Measurements from ENCODE around the gene AKR7A2. TPM values are rescaled to one million over a fixed set of nuclear protein-coding genes. Genes with fewer than 3 reads are reported as not detected.

The AKR7A2 gene
- total RNA-seq, 1 experiment from 2014 or later, result 122 TPM

- Histone ChIP-seq H3K4me3 (ENCODE audit: low read length) (no peak overlapping the region), H3K9ac (ENCODE audit: low read length) (no peak overlapping the region), H3K9me3 (ENCODE audit: low read length) (no peaks in the 10 kb centered on the region), H3K36me3 (ENCODE audit: insufficient read depth, low read length) (no peaks in the 10 kb centered on the region; the same call in none of the 2 replicates), H3K27ac (ENCODE audit: low read length) (no peak overlapping the region), H3K79me2 (ENCODE audit: low read length) (0 out of 2 replicates have a peak, but pooled peaks cover 3% of the 10 kb centered on the region), H3K4me2 (ENCODE audit: low read depth, low read length, poor library complexity, severe bottlenecking) (no peak overlapping the region), H4K20me1 (ENCODE audit: insufficient read depth, low read depth, low read length) (no peaks in the 10 kb centered on the region), H3K9me2 (replicated peaks; ENCODE audit: insufficient read depth, low read length) (no peaks in the 10 kb centered on the region), H3K27me3 (ENCODE audit: low read length) (no peaks in the 10 kb centered on the region), H3K4me1 (ENCODE audit: low read length) (no peaks in the 10 kb centered on the region), H2AFZ (ENCODE audit: low read length) (no peak overlapping the region)
- DNase-seq, result no peak
Measured at GRCh38 chr1:19342062-19342750, 30.3 kb upstream of the AKR7A2 start.

GRCh38 chr1:19341201-19342061, 29.5 kb upstream of the AKR7A2 start:
- Histone ChIP-seq H3K27ac (ENCODE audit: low read length) (no peak overlapping the region), H3K9me2 (replicated peaks; ENCODE audit: insufficient read depth, low read length) (no peaks in the 10 kb centered on the region), H4K20me1 (ENCODE audit: insufficient read depth, low read depth, low read length) (no peaks in the 10 kb centered on the region), H2AFZ (ENCODE audit: low read length) (no peak overlapping the region), H3K79me2 (ENCODE audit: low read length) (0 out of 2 replicates have a peak, but pooled peaks cover 3% of the 10 kb centered on the region), H3K9me3 (ENCODE audit: low read length) (no peaks in the 10 kb centered on the region), H3K4me1 (ENCODE audit: low read length) (no peaks in the 10 kb centered on the region), H3K4me3 (ENCODE audit: low read length) (no peak overlapping the region), H3K9ac (ENCODE audit: low read length) (no peak overlapping the region), H3K4me2 (ENCODE audit: low read depth, low read length, poor library complexity, severe bottlenecking) (no peak overlapping the region), H3K27me3 (ENCODE audit: low read length) (no peaks in the 10 kb centered on the region), H3K36me3 (ENCODE audit: insufficient read depth, low read length) (no peaks in the 10 kb centered on the region; the same call in none of the 2 replicates)
- DNase-seq, result peak; percentile 91

GRCh38 chr1:19340387-19340937, 28.5 kb upstream of the AKR7A2 start:
- H3K4me1 ChIP-seq (ENCODE audit: low read length), result no peaks in the 10 kb centered on the region
- no peak overlapping the region for H3K27ac ChIP-seq (ENCODE audit: low read length)
- no peaks in the 10 kb centered on the region for H3K27me3 ChIP-seq (ENCODE audit: low read length)
- no peaks in the 10 kb centered on the region for H3K9me2 ChIP-seq (replicated peaks; ENCODE audit: insufficient read depth, low read length)
- H2AFZ ChIP-seq (ENCODE audit: low read length), result no peak overlapping the region
- no peak overlapping the region for H3K4me2 ChIP-seq (ENCODE audit: low read depth, low read length, poor library complexity, severe bottlenecking)
- no peak overlapping the region for H3K9ac ChIP-seq (ENCODE audit: low read length)
- H3K9me3 ChIP-seq (ENCODE audit: low read length), result no peaks in the 10 kb centered on the region
- DNase-seq, result no peak
- H4K20me1 ChIP-seq (ENCODE audit: insufficient read depth, low read depth, low read length), result no peaks in the 10 kb centered on the region
- H3K79me2 ChIP-seq (ENCODE audit: low read length), result 0 out of 2 replicates have a peak, but pooled peaks cover 3% of the 10 kb centered on the region
- no peak overlapping the region for H3K4me3 ChIP-seq (ENCODE audit: low read length)
- no peaks in the 10 kb centered on the region; the same call in none of the 2 replicates for H3K36me3 ChIP-seq (ENCODE audit: insufficient read depth, low read length)

GRCh38 chr1:19339214-19339861, 27.4 kb upstream of the AKR7A2 start:
- H3K27ac ChIP-seq (ENCODE audit: low read length), result no peak overlapping the region
- H4K20me1 ChIP-seq (ENCODE audit: insufficient read depth, low read depth, low read length), result no peaks in the 10 kb centered on the region
- H3K4me2 ChIP-seq (ENCODE audit: low read depth, low read length, poor library complexity, severe bottlenecking), result no peak overlapping the region
- no peak overlapping the region for H3K9ac ChIP-seq (ENCODE audit: low read length)
- no peaks in the 10 kb centered on the region for H3K9me2 ChIP-seq (replicated peaks; ENCODE audit: insufficient read depth, low read length)
- 0 out of 2 replicates have a peak, but pooled peaks cover 3% of the 10 kb centered on the region for H3K79me2 ChIP-seq (ENCODE audit: low read length)
- H3K4me1 ChIP-seq (ENCODE audit: low read length), result no peaks in the 10 kb centered on the region
- DNase-seq, result no peak
- no peak overlapping the region for H2AFZ ChIP-seq (ENCODE audit: low read length)
- H3K36me3 ChIP-seq (ENCODE audit: insufficient read depth, low read length), result no peaks in the 10 kb centered on the region; the same call in none of the 2 replicates
- H3K9me3 ChIP-seq (ENCODE audit: low read length), result no peaks in the 10 kb centered on the region
- H3K4me3 ChIP-seq (ENCODE audit: low read length), result no peak overlapping the region
- H3K27me3 ChIP-seq (ENCODE audit: low read length), result no peaks in the 10 kb centered on the region

GRCh38 chr1:19338323-19338762, 26.4 kb upstream of the AKR7A2 start:
- H3K9me3 ChIP-seq (ENCODE audit: low read length), result no peaks in the 10 kb centered on the region
- H4K20me1 ChIP-seq (ENCODE audit: insufficient read depth, low read depth, low read length), result no peaks in the 10 kb centered on the region
- 0 out of 2 replicates have a peak, but pooled peaks cover 3% of the 10 kb centered on the region for H3K79me2 ChIP-seq (ENCODE audit: low read length)
- DNase-seq, result no peak
- no peaks in the 10 kb centered on the region for H3K9me2 ChIP-seq (replicated peaks; ENCODE audit: insufficient read depth, low read length)
- no peak overlapping the region for H3K9ac ChIP-seq (ENCODE audit: low read length)
- H3K27me3 ChIP-seq (ENCODE audit: low read length), result no peaks in the 10 kb centered on the region
- H3K4me3 ChIP-seq (ENCODE audit: low read length), result no peak overlapping the region
- H3K4me1 ChIP-seq (ENCODE audit: low read length), result no peaks in the 10 kb centered on the region
- H3K36me3 ChIP-seq (ENCODE audit: insufficient read depth, low read length), result no peaks in the 10 kb centered on the region; the same call in none of the 2 replicates
- no peak overlapping the region for H2AFZ ChIP-seq (ENCODE audit: low read length)
- H3K27ac ChIP-seq (ENCODE audit: low read length), result no peak overlapping the region
- no peak overlapping the region for H3K4me2 ChIP-seq (ENCODE audit: low read depth, low read length, poor library complexity, severe bottlenecking)

- no peaks in the 10 kb centered on the region for H3K27me3 ChIP-seq (ENCODE audit: low read length)
- DNase-seq, result no peak
- H3K79me2 ChIP-seq (ENCODE audit: low read length), result 0 out of 2 replicates have a peak, but pooled peaks cover 3% of the 10 kb centered on the region
- H3K9ac ChIP-seq (ENCODE audit: low read length), result no peak overlapping the region
- H3K9me3 ChIP-seq (ENCODE audit: low read length), result no peaks in the 10 kb centered on the region
- no peaks in the 10 kb centered on the region for H4K20me1 ChIP-seq (ENCODE audit: insufficient read depth, low read depth, low read length)
- H3K9me2 ChIP-seq (replicated peaks; ENCODE audit: insufficient read depth, low read length), result no peaks in the 10 kb centered on the region
- no peaks in the 10 kb centered on the region; the same call in none of the 2 replicates for H3K36me3 ChIP-seq (ENCODE audit: insufficient read depth, low read length)
- H3K4me1 ChIP-seq (ENCODE audit: low read length), result no peaks in the 10 kb centered on the region
- no peak overlapping the region for H3K4me3 ChIP-seq (ENCODE audit: low read length)
- no peak overlapping the region for H2AFZ ChIP-seq (ENCODE audit: low read length)
- no peak overlapping the region for H3K27ac ChIP-seq (ENCODE audit: low read length)
- no peak overlapping the region for H3K4me2 ChIP-seq (ENCODE audit: low read depth, low read length, poor library complexity, severe bottlenecking)
Measured at GRCh38 chr1:19337289-19337688, 25.3 kb upstream of the AKR7A2 start.

- no peaks in the 10 kb centered on the region; the same call in none of the 2 replicates for H3K36me3 ChIP-seq (ENCODE audit: insufficient read depth, low read length)
- H3K4me3 ChIP-seq (ENCODE audit: low read length), result no peak overlapping the region
- no peak overlapping the region for H3K9ac ChIP-seq (ENCODE audit: low read length)
- H3K4me2 ChIP-seq (ENCODE audit: low read depth, low read length, poor library complexity, severe bottlenecking), result no peak overlapping the region
- no peaks in the 10 kb centered on the region for H3K27me3 ChIP-seq (ENCODE audit: low read length)
- no peaks in the 10 kb centered on the region for H3K9me3 ChIP-seq (ENCODE audit: low read length)
- H3K27ac ChIP-seq (ENCODE audit: low read length), result no peak overlapping the region
- no peaks in the 10 kb centered on the region for H3K9me2 ChIP-seq (replicated peaks; ENCODE audit: insufficient read depth, low read length)
- H3K4me1 ChIP-seq (ENCODE audit: low read length), result no peaks in the 10 kb centered on the region
- no peak overlapping the region for H2AFZ ChIP-seq (ENCODE audit: low read length)
- no peaks in the 10 kb centered on the region for H4K20me1 ChIP-seq (ENCODE audit: insufficient read depth, low read depth, low read length)
- H3K79me2 ChIP-seq (ENCODE audit: low read length), result 0 out of 2 replicates have a peak, but pooled peaks cover 3% of the 10 kb centered on the region
- no peak for DNase-seq
Measured at GRCh38 chr1:19336543-19336942, 24.6 kb upstream of the AKR7A2 start.

Data from Karpas-422 (cell line).